ENCODE data around the gene NOC4L.

Gene NOC4L

DNA sequence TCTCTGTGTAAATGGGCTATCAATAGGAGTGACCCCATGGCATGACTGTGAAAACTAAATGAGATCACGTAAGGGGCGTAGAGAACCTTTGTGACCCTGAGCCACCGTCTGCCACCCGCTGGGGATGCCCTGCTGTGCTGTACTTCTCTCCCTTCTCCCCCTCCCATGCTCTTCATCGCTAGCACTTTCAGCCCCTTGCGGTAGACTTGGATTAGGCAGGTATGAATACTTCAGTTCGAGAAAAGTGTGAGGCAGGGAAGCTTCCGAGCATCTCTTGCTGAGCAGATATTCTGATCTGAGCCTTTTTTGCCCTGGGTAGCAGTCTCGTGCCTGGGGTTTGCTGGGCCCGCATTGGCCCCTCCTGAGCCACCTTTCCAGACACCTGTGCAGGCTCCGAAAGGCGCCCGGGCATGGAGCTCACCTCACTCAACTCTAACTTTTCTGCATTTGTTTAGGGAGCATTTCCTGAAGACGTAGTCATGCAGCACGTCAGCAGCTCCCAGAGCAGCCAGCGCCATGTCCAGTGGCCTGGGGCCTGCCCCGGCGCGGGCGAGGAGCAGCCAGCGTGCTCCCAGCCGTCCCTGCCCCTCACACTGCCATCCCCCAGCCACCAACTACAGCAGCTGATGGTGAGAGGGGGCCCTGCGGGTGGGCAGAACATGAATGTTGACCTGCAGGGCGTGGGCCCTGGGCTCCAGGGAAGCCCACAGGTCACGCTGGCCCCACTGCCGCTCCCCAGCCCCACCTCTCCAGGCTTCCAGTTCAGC, 40.5 kb upstream of the NOC4L start:
- DNase-seq, result no peak
- H3K27ac Mint-ChIP-seq, result peak overlapping the region; percentile 29
- H3K9me3 Mint-ChIP-seq, result no peaks in the 10 kb centered on the region
- peaks cover 19% of the 10 kb centered on the region for H3K4me1 Mint-ChIP-seq
- H3K27me3 Mint-ChIP-seq (ENCODE audit: low read depth, poor library complexity), result no peaks in the 10 kb centered on the region
- TF ChIP-seq, protein P1, sequence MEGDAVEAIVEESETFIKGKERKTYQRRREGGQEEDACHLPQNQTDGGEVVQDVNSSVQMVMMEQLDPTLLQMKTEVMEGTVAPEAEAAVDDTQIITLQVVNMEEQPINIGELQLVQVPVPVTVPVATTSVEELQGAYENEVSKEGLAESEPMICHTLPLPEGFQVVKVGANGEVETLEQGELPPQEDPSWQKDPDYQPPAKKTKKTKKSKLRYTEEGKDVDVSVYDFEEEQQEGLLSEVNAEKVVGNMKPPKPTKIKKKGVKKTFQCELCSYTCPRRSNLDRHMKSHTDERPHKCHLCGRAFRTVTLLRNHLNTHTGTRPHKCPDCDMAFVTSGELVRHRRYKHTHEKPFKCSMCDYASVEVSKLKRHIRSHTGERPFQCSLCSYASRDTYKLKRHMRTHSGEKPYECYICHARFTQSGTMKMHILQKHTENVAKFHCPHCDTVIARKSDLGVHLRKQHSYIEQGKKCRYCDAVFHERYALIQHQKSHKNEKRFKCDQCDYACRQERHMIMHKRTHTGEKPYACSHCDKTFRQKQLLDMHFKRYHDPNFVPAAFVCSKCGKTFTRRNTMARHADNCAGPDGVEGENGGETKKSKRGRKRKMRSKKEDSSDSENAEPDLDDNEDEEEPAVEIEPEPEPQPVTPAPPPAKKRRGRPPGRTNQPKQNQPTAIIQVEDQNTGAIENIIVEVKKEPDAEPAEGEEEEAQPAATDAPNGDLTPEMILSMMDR (IDR thresholded peaks at IDR 0.05), result no peak
- H3K36me3 Mint-ChIP-seq (ENCODE audit: low read depth), result peaks cover 44% of the 10 kb centered on the region
- no peak overlapping the region for H3K4me3 Mint-ChIP-seq

DNA sequence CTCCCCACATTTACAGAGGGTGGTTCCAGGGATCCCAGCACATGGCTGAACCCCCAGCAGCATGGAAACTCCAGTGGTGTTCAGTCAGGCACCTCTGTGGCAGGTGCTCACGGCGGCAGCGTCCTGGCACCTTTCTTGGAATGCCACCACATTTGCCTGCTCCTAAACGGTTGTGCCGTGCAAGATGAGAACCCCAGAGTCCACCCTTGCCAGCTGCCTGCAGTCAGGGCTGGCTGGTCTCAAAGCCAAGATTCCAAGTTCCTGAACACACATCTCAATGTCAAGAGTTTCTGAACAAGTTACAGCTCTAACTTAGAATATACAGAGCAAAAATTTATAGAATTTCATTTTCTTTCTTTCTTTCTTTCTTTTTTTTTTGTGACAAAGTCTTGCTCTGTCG, 38.8 kb upstream of the NOC4L start:
- no peak overlapping the region for H3K27ac Mint-ChIP-seq
- H3K4me3 Mint-ChIP-seq, result no peak overlapping the region
- H3K9me3 Mint-ChIP-seq, result no peaks in the 10 kb centered on the region
- TF ChIP-seq, protein P1 (IDR thresholded peaks at IDR 0.05), result no peak
- no peak for DNase-seq
- H3K4me1 Mint-ChIP-seq, result peaks cover 22% of the 10 kb centered on the region
- no peaks in the 10 kb centered on the region for H3K27me3 Mint-ChIP-seq (ENCODE audit: low read depth, poor library complexity)
- peaks cover 42% of the 10 kb centered on the region for H3K36me3 Mint-ChIP-seq (ENCODE audit: low read depth)

DNA sequence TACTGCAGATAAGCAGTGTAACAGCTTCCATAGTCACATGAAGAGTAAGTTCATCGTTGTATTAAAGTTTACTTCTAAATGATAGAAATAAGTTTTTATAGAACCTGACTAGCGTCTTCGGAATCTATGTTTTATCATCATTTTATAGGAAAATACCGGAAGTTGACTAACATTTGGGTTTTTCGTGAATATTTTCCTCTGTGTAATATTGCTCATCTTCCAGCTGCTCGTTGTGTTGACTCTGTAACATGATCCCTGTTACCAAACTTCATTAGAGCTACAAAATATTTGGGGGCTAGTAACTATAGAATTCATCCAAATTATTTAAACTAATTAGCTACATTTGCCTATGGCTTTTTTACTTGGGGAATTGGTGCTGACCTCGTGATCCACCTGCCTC, 37.3 kb upstream of the NOC4L start:
- Mint-ChIP-seq H3K9me3 (no peaks in the 10 kb centered on the region), H3K4me3 (no peak overlapping the region), H3K27me3 (ENCODE audit: low read depth, poor library complexity) (no peaks in the 10 kb centered on the region), H3K4me1 (peaks cover 22% of the 10 kb centered on the region), H3K27ac (no peak overlapping the region), H3K36me3 (ENCODE audit: low read depth) (peaks cover 51% of the 10 kb centered on the region)
- no peak for DNase-seq
- TF ChIP-seq, protein P1 (IDR thresholded peaks at IDR 0.05), result no peak

DNA sequence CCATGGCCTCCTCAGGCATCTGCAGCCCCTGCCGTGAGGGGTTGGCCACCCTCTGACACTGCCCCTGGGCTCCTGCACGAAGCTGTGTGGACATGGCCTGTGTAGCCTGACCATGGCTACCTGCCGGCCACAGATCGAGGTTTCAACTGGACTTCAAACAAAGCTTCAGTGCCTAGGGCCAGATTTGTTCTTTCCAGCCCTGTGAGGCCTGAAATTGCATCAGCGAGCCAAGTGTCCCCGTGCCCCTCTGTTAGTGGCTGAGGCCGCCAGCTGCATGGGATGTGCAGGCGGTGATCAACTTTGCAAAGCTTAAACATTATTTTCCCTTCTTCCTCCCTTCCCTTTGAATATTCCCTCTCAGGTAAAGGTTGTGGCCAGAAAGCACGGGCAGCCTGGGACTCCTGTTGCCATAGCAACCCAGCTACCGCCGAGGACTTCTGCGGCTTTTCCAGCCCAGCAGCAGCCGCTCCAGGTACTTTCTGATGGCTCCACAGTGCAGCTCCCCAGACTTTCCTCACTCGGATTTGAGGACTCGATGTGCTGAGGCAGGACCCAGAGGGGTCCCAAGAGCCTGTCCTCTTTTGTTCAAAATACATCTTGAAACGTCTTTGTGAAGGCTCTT, 35.9 kb upstream of the NOC4L start:
- H3K4me3 Mint-ChIP-seq, result no peak overlapping the region
- no peaks in the 10 kb centered on the region for H3K27me3 Mint-ChIP-seq (ENCODE audit: low read depth, poor library complexity)
- peak; percentile 35 for DNase-seq

DNA sequence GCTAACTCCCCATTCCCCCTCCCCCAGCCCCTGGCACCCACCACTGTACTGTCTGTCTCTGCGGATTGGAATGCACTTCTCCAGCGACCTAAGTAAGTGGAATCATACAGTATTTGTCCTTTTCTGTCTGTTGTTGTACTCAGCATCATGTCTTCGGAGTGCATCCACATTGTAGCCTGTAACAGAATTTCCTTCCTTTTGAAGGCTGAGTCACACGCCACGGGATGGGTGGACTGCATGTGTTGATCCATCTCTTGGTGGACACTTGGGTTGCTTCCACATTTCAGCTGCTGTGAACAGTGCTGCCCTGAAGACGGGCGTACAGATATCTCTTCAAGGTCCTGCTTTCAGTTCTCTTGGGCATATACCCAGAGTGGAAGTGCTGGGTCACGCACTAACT, 34.5 kb upstream of the NOC4L start:
- peaks cover 63% of the 10 kb centered on the region for H3K36me3 Mint-ChIP-seq (ENCODE audit: low read depth)
- H3K9me3 Mint-ChIP-seq, result no peaks in the 10 kb centered on the region
- H3K27ac Mint-ChIP-seq, result peak overlapping the region; percentile 32
- no peak for DNase-seq
- TF ChIP-seq, protein P1 (IDR thresholded peaks at IDR 0.05), result no peak
- peaks cover 14% of the 10 kb centered on the region for H3K4me1 Mint-ChIP-seq
- H3K4me3 Mint-ChIP-seq, result no peak overlapping the region
- H3K27me3 Mint-ChIP-seq (ENCODE audit: low read depth, poor library complexity), result no peaks in the 10 kb centered on the region

More for the DNA sequence above, 35.9 kb upstream of the NOC4L start:
- peaks cover 53% of the 10 kb centered on the region for H3K36me3 Mint-ChIP-seq (ENCODE audit: low read depth)
- peak overlapping the region; percentile 64 for H3K27ac Mint-ChIP-seq
- peaks cover 17% of the 10 kb centered on the region for H3K4me1 Mint-ChIP-seq
- H3K9me3 Mint-ChIP-seq, result no peaks in the 10 kb centered on the region
- TF ChIP-seq, protein P1 (IDR thresholded peaks at IDR 0.05), result no peak
